GM18520 (cell line): ENCODE results near the gene CAMP.
"Not testable (repeated sequence)": the region's sequence is repeated elsewhere in the genome, so short reads cannot be mapped to it uniquely, and the experiment has no call there.

ENCODE experiments used
- ATAC-seq: cut with Tn5 transposase; IDR thresholded peaks from one replicate; pipeline ENCODE4 v1.9.1; 2021; ENCODE audit not compliant: unreplicated experiment

CAMP gene

DNA sequence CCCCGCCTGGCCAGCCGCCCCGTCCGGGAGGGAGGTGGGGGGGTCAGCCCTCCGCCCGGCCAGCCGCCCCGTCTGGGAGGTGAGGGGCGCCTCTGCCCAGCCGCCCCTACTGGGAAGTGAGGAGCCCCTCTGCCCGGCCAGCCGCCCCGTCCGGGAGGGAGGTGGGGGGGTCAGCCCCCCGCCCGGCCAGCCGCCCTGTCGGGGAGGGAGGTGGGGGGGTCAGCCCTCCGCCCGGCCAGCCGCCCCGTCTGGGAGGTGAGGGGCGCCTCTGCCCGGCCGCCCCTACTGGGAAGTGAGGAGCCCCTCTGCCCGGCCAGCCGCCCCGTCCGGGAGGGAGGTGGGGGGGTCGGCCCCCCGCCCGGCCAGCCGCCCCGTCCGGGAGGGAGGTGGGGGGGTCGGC, 11.5 kb upstream of the CAMP start:
- ATAC-seq, result not testable (repeated sequence)

DNA sequence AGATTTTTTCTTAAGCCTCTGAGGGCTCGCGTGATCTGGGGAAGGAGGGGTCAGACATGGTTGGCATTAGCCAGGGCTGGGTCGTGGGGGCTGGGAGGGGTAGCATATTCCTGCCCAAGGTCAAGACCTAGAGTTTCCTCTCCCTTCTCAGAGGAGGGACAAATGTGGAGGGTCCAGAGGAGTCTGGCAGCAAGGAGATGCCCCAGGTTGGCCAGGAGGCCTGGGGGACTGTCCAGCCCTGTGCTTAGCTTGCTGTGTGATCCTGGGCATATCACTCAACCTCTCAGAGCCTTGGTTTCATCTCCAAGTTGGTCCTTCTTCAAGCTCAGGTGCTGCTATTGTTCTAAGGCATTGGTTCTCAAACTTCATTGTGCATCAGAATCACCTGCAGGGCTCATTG, 9.1 kb upstream of the CAMP start:
- no peak for ATAC-seq

DNA sequence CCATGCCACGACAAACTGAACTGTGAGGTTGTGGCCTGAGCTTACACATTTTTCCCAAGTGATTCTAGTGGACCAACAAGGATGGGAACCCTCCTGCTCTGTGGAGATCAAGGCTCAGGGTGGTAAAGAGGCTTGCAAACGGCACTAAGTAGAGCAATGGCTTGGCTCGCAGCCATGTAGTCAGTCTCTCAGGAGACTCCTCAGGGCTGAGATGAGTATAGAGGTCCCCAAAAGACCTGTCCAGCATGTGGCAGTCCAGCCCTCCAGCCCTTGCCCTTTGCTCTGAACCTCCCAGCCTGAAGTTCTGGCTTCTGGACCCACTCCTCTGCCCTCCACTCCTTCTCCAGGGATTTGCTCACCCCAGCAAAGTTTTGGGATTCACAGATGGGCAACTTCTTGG, 8.3 kb upstream of the CAMP start:
- no peak for ATAC-seq

DNA sequence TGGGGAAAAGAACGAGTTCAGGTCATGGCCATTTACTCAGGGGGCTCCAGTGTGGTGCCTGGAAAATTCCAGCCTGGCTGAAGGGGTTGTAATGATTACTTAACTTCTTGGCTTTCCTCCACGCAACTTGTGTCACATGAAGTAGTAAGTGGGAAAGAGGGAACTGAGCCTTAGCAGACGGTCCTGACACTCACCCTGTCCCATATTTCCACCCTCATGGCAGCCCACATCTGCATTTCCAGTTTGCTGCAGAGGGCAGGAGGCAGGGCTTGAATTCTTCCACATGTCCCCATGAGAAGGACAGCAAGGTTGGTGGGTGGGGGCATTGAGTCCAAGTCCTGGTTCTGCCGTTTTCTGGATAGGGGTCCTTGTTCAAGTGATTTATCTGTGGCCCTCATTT, 7.8 kb upstream of the CAMP start:
- ATAC-seq, result no peak

DNA sequence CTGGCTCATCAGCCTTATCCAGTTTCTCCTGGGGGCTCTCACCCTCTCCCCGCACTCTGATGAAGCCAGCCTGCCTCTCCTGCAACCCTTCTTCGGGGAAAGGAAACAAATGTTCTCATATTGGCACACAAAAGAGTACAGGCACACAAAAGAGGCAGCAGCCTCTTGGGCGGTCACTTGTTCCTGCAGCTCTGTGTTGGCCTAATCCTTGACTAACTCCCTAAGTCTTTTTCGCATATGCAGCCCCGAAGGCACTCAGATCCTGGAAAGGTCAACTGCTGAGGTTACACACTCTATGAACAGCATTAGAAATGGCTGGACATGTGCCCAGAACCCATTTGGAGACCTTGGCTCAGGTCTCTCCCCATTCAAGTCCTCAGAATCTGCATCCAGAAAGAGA, 7.4 kb upstream of the CAMP start:
- ATAC-seq, result no peak

DNA sequence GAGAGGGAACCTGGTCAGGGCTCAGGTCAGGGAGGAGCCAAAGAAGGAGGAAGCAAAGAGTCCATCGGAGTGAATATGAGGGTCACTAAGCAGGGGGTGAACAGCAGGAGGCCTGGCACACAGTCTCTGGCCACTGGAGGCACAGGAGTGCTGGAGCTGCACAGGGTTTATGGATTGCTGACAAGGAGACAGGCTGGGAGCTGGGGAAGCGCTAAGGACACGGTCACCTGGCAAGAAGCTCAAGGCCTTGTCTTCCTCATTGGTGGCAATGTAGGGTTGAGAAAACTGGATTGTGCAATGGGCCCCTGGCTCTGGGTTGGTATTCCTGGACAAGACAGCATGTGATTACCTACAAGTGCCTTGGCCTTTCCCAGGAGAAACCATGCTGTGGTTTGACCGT, 5.8 kb upstream of the CAMP start:
- no peak for ATAC-seq

DNA sequence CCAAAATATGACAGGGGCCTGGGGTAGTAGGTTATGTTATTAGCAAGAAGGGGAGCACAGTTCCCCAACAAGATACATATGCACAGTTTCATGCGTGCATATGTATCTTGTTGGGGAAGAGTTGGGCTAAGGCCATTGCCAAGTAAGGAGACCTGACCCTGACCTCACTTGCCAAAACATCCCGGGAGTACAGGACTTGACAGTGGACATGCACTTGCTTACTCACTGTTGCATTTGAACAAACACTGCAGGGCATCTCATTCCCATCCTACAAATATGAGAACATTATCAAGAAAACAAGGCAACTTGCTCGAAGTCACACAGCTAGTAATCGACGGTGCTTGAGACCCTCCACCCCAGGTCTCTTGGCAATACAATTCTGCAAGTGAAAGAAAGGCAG, 4.8 kb upstream of the CAMP start:
- no peak for ATAC-seq

DNA sequence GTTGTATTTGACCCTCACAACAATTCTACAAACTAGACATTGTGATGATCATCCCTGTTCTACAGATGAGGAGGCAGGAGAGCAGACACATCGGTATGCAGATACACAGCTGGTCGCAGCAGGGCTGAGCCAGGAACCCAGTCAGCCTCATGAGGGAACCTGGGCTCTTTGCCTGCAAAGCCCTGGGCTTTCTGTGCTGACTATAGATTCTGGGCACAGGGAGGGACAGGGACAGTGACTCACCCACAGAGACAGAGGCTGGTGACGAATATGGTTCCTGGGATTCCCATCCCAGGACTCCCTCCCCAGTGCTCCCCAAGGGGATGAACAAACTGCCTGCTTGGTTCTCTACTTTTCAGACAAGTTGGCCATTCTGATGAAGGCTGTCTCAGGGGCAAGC, 3.8 kb upstream of the CAMP start:
- ATAC-seq, result no peak

DNA sequence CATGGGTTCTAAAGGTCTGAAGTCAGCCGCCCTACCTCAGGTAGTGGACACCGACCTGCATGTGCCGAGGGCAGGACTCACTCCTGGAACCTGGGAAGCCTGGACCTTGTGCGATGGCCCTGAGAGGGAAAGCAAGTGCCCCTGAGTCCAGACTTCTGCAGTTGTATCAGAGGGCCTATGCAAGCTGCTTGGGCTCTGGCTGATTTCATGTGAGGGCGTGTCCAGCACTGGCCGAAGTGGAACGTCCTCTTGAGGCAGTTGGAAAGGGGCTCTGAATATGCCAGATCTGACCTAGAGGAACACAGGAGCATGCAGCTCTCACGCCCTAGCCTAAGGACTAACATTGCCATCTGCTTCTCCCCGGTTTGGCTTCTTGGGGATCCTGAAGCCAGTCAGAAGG, 2.5 kb upstream of the CAMP start:
- ATAC-seq, result no peak

DNA sequence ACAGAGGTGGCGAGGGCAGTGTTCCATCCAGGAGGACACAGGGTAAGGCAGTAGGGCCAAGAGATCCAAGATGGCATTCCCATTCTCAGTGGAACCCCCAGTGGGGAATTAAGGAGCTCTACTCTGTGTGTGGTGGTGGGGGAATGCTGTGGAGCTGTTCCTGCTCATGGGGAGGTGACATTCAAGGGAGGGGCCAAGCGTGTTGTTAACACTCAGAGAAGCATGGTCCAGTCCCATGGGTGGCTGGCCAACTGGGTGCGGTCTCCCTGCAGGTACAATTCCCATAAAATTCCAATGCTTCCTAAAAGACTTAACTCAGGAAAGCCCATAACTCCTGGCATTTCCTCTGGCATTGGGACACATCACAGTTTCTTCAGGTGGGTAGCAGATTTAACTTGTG, 2.3 kb downstream of the CAMP start:
- no peak for ATAC-seq

DNA sequence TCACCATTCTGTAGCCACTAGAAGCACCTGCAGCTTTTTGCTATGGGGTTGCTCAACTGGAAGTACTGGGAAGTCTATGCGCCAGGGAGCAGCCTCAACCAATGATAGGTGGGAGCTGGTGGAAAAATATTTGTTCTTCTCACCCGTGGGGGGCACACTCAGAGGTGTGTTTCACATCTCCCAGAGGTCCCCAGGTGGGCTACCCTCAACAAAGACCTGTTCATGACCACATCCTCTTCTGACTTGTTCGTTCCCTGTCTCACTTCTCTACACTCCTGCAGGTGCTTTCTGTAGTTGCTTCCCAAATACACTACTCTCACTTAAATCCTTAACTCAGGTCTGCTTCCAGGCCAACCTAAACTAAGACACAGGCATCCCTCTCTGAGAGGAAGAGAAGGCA, 3.6 kb downstream of the CAMP start:
- no peak for ATAC-seq

DNA sequence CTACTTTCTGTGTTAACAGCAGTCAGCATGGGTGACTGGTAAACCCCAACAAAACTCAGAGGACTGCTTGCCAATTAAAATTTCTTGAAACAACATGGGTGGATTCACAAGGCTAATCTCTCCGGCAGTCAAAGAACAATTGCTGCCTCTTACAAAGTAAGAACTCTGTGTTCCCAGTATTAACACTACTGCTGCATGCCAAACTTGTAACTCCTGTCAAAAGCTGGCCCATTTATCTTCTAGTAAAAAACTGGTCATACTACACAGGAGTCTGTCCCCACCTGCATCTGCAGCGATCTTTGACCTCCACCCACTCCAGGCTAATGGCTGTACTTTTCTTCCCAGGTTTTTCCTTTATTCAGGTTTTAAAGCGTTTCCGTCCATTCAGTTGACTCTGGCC, 8.9 kb downstream of the CAMP start:
- ATAC-seq, result no peak

DNA sequence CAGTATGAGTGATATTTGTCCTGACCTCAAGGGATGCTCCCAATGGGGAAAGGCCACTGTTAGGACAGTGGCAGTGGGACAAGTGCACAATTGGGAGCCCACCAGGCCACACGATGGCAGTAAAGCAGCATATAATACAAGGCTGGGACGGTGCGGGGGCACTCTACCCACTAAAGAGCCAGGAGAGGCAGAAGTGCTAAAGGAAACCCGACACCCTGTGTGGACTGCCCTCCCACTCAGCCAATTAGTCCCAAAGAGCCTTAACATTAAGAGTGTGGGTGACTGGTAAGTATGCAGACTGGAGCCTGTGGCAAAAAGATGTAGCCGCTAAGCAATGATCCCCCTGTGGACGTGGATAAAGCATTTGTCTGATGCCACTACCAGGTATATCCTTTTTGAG, 9.4 kb downstream of the CAMP start:
- ATAC-seq, result no peak

DNA sequence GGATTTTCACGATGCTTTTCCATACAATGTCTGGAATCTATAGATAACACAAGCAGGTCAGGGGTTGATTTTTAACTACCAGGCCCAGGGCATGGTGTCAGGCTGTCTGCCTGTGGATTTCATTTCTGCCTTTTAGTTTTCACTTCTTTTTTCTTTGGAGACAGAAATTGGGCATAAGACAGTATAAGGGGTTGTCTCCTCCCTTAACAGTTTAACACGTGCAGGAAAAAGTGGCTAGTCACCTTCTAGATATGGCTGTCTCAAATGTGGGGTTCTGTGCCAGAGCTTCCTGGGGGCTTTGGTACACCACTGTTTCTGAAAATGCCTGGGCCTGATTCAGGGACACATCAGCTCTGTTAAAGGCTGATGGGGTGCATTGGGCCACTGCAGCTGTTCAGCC, 10.2 kb downstream of the CAMP start:
- ATAC-seq, result no peak

DNA sequence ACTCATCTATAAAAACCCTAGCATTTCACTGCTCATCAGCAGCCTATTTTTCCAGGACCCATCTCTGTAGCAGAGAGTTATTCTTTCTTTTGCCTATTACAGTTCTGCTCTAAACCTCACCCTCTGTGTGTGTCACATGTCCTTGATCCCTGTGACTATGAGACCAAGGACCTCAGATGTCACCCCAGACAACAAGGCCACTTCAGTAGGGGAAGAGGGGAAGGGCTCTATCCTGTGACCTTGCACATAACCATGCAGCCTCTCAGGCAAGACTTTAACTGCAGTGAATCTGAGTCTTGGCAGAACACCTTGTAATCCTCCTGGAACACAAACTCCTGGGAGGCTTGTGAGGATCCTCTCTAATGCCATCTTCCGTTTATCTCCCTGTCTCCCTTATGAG, 13.2 kb downstream of the CAMP start:
- ATAC-seq, result no peak

DNA sequence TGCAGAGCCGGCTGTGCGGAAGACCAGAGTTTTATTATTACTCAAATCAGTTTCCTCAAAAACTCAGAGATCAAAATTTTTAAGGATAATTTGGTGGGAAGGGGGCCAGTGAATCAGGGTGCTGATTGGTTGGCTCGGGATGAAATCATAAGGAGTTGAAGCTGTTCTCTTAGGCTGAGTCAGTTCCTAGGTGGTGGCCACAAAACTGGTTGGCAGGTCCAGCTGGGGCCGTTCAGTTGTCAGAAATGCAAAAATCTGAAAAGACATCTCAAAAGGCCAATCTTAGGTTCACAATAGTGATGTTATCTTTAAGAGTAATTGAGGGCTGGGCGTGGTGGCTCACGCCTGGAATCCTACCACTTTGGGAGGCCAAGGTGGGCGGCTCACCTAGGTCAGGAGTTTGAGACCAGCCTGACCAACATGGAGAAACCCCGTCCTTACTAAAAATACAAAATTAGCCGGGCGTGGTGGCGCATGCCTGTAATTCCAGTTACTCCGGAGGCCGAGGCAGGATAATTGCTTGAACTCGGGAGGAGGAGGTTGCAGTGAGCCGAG, 15.3 kb downstream of the CAMP start:
- ATAC-seq, result no peak

DNA sequence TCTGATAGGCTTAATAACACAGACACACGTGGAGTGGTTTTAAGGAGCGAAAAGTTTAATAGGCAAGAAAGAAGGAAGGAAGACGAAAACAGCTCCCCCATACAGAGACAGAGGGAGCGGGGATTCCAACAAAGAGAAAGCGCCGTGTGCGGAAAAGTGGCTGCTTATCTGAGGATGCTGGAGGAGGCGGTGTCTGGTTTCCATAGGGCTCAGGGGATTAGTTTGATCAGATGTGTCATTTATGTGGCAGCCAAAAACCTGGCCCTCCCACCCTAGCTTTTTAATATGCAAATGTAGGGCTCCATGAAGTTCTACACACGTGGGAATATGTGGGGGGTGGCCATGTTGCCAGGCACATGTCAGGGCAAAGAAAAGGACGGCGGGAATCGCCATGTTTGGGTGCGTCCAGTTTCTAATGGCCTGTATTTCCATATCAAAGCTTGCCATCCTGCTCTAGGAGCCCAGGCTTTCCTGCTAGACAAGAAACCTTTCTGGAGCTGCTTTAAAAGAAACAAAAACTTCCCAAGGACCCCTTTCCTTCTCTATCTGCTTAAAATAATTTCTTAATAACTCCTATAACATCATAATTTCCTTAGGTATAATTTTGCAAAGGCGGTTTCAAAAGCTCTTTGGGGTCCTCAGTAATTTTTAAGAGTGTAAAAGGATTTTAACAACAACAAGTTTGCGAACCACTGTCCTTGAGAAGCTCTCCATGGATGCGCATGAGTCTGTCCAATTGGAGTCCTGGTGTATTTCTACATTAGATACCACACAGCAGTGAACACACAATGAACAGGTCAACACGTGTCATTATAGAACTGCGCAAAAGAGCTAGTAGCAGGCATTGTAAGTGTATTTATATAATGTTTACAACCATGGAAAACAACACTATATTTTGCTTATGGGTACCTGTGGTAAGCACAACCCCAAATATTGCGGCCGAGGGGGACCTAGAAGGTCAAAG, 17.0 kb downstream of the CAMP start:
- ATAC-seq, result no peak

DNA sequence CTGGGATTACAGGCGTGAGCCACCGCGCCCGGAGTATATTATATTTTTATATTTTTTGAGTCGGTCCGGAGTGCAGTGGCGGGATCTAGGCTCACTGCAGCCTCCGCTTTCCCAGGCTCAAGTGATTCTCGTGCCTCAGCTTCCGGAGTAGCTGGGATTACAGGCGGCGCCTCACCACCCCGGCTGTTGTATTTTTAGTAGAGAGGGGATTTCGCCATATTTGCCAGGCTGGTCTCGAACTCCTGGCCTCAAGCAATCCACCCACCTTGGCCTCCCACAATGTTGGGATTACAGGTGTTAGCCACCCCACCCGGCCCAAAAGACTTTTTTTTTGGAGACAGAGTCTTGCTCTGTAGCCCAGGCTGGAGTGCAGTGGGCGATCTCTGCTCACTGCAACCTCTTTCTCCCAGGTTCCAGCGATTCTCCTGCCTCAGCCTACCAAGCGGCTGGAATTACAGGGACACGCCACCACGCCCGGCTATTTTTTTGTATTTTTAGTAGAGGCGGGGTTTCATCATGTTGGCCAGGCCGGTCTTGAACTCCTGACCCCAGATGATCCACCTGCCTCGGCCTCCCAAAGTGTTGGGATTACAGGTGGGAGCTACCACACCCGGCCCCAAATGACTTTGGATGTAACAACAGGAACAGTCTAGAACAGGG, 18.6 kb downstream of the CAMP start:
- ATAC-seq, result no peak

DNA sequence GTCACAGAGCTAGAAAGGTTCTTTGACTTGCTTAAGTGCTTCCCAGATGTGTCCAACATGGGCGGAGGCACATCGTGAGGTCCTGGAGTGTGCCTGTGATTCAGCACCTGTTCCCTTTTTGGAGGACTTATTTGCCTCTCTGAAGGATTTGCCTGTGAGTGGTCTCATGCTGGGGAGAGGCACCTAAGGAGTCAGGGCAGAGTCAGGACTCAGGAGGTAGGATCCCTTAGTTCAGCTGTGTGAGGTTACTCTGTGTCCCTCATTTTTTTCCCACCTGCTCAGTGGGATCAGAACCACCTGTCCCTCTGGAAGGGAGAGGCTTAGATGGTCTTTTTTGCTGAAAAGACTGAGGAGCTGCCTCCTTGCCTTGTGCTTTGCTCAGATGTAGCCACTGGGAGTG, 20.6 kb downstream of the CAMP start:
- ATAC-seq, result no peak

DNA sequence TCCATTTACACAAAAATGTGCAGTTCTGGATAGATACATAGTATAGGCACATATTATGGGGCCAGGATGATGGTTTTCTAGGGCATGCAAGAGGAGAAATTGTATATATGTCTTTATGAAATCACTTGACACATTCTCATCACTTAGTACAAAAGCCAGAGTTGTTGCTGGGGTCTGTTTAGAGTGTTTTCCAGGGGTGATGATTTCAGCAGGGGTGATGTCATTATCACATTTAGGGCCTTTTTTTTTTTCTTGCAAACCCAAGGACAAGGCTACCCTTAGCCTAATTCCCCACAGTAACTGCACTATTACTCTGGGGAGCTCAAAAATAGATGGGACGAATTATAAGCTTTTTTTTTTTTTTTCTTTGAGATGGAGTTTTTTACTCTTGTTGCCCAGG, 21.2 kb downstream of the CAMP start:
- no peak for ATAC-seq

DNA sequence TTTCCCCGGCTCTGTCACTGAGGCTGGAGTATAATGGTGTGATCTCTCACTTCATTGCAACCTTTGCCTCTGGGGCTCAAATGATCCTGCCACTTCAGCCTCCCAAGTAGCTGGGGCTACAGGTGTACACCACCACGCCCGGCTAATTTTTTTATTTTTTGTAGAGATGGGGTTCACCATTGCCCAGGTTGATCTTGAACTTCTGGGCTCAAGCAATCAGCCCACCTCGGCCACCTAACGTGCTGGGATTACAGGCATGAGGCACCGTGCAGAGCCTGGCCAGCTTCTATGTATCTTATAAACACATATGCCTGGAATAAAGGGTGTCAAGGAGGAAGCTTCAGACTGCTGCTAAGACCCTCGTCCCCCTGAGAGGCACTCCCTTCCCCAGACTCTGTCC, 21.8 kb downstream of the CAMP start:
- no peak for ATAC-seq

DNA sequence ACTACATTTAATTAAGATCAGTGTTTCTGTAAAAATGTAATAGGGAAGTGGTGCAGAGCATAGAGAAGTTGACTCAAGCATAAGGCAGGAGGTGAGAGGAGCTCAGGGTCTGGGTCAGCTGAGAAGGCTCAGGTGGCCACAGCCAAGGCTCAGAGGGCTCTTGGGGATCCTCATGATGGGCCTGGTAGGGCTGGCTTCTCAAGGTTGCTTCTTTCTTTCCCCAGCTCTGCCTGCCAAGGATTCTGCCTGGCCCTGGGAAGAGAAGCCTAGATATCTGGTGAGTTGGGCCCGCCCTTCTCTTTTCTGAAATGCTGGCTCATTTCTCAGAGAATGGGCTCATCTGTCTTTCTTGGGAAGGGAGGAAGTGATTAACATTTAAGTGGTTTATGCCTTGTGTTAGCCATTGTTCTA, 24.1 kb downstream of the CAMP start:
- ATAC-seq, result no peak
